BJ (cell line): Measurements from ENCODE around the gene MACO1. TPM values are rescaled to one million over a fixed set of nuclear protein-coding genes. Genes with fewer than 3 reads are reported as not detected.
"Not testable (repeated sequence)": the region's sequence is repeated elsewhere in the genome, so short reads cannot be mapped to it uniquely, and the experiment has no call there.

Experiments used
- CTCF ChIA-PET: fragments of 350-600 bp; formaldehyde crosslinking; extraction: SDS; loops from one replicate; lab custom pipeline; 2021; ENCODE audit warnings: antibody characterized with exemption, inconsistent platforms; lab: Yijun Ruan, JAX
- POLR2A ChIA-PET: fragments of 300-600 bp; sonication (Branson Sonifier 250); formaldehyde crosslinking; extraction: SDS; loops from one replicate; lab custom pipeline; 2021; ENCODE audit warnings: antibody characterized with exemption; lab: Charles Lee
- DNase-seq: peaks from one replicate; pipeline ENCODE4 v3.0.0-alpha.2; 2011; ENCODE audit warnings: low read depth
- H3K27me3 ChIP-seq: 2 replicates; pipeline ENCODE4 v1.6.0; 2011; ENCODE audit warnings: low read length; ENCODE audit not compliant: control insufficient read depth, insufficient read depth
- H3K36me3 ChIP-seq: 2 replicates; pipeline ENCODE4 v1.5.1; 2011; ENCODE audit warnings: low read length; ENCODE audit not compliant: control insufficient read depth, insufficient read depth
- H3K4me3 ChIP-seq: 2 replicates; pipeline ENCODE4 v1.5.1; 2011; ENCODE audit warnings: low read depth, mild to moderate bottlenecking, control low read depth, low read length
- CTCF ChIP-seq: IDR thresholded peaks from 2 replicates; pipeline ENCODE4 v1.5.1; 2011; ENCODE audit warnings: low read depth, mild to moderate bottlenecking, control low read depth, inconsistent platforms, low read length, moderate library complexity; ENCODE audit not compliant: insufficient read depth
- polyA plus RNA-seq: library from polyadenylated mRNA; depleted of rRNA; stranded (reverse); fragments of >200 nt; gene quantifications from 2 replicates; pipeline ENCODE4 v1.2.3, GENCODE V29; 2011

MACO1 gene
- polyA plus RNA-seq, 1 experiment: 9.5 TPM

- H3K36me3 ChIP-seq, H3K4me3 ChIP-seq, DNase-seq, POLR2A ChIA-PET, H3K27me3 ChIP-seq: not testable (repeated sequence)
- CTCF ChIA-PET: interaction anchor here (0.6 kb wide), 5 partner anchors 114 to 406 kb away, joined by 3 to 9 read pairs (median 4); no protein-coding TSS in a partner anchor
- TF ChIP-seq CTCF: peak; percentile 33; the same call in 1 of the 2 replicates
These were observed 27.5 kb upstream of the MACO1 start for GRCh38 chr1:25402947-25403803.

- H3K27me3 ChIP-seq, H3K4me3 ChIP-seq, DNase-seq, POLR2A ChIA-PET, H3K36me3 ChIP-seq: not testable (repeated sequence)
- CTCF ChIA-PET: interaction anchor here (2.3 kb wide), 1 partner anchor 115 kb away, joined by 5 read pairs; no protein-coding TSS in a partner anchor
These were observed 24.9 kb upstream of the MACO1 start for GRCh38 chr1:25405731-25406305.

GRCh38 chr1:25409641-25410427 is 20.9 kb upstream of the MACO1 start:
- POLR2A ChIA-PET, DNase-seq, H3K4me3 ChIP-seq, H3K36me3 ChIP-seq, H3K27me3 ChIP-seq, CTCF ChIA-PET: not testable (repeated sequence)

- POLR2A ChIA-PET, CTCF ChIA-PET, H3K27me3 ChIP-seq, H3K4me3 ChIP-seq, DNase-seq, H3K36me3 ChIP-seq: not testable (repeated sequence)
These were observed 17.6 kb upstream of the MACO1 start for GRCh38 chr1:25412872-25413623.

GRCh38 chr1:25414157-25414556 is 16.5 kb upstream of the MACO1 start:
- H3K4me3 ChIP-seq, CTCF ChIA-PET, DNase-seq, H3K36me3 ChIP-seq, POLR2A ChIA-PET, H3K27me3 ChIP-seq: not testable (repeated sequence)

- H3K27me3 ChIP-seq, DNase-seq, H3K36me3 ChIP-seq, H3K4me3 ChIP-seq, POLR2A ChIA-PET: not testable (repeated sequence)
- CTCF ChIA-PET: interaction anchor here (1.0 kb wide), 1 partner anchor 106 kb away, joined by 3 read pairs; no protein-coding TSS in a partner anchor
These were observed 16.1 kb upstream of the MACO1 start for GRCh38 chr1:25414578-25414977.

- H3K27me3 ChIP-seq, DNase-seq, H3K36me3 ChIP-seq, CTCF ChIA-PET, POLR2A ChIA-PET, H3K4me3 ChIP-seq: not testable (repeated sequence)
These were observed 13.4 kb upstream of the MACO1 start for GRCh38 chr1:25417280-25417679.

GRCh38 chr1:25419339-25419738 is 11.4 kb upstream of the MACO1 start:
- POLR2A ChIA-PET, CTCF ChIA-PET, DNase-seq, H3K4me3 ChIP-seq, H3K27me3 ChIP-seq, H3K36me3 ChIP-seq: not testable (repeated sequence)

- CTCF ChIA-PET, H3K27me3 ChIP-seq, H3K36me3 ChIP-seq, DNase-seq, POLR2A ChIA-PET, H3K4me3 ChIP-seq: not testable (repeated sequence)
These were observed 10.0 kb upstream of the MACO1 start, which contains the start of gene RHCE for GRCh38 chr1:25420715-25421114. Gene RHCE, minus strand, starts transcription at chr1:25420825. Its CDS starts 39 bp downstream, at chr1:25420786.

- DNase-seq, H3K27me3 ChIP-seq, CTCF ChIA-PET, H3K36me3 ChIP-seq, POLR2A ChIA-PET, H3K4me3 ChIP-seq: not testable (repeated sequence)
These were observed 7.5 kb upstream of the MACO1 start for GRCh38 chr1:25423206-25423605.
